Pons (tissue), 1 donor: ENCODE data around the gene SETD4.
"Not testable (repeated sequence)": the region's sequence is repeated elsewhere in the genome, so short reads cannot be mapped to it uniquely, and the experiment has no call there.

Experiments
- DNase-seq: peaks from one replicate; pipeline ENCODE4 v3.0.0-alpha.2; 2016; ENCODE audit warnings: low spot score

SETD4 gene

GRCh38 chr21:36060159-36060921 lies at the start of gene SETD4:
TSS of gene SETD4 (minus strand) at chr21:36060526. CDS start at chr21:36058888, 1,638 bp downstream.
- DNase-seq, result peak; percentile 90

- no peak for DNase-seq
Observed at GRCh38 chr21:36109868-36110267, 49.5 kb upstream of the SETD4 start.

- DNase-seq, result peak; percentile 58
Observed at GRCh38 chr21:36105327-36105842, 45.1 kb upstream of the SETD4 start.

- peak; percentile 79 for DNase-seq
Observed at GRCh38 chr21:36104317-36105300, 44.3 kb upstream of the SETD4 start.

GRCh38 chr21:36103434-36103833 lies 43.1 kb upstream of the SETD4 start:
- no peak for DNase-seq

- DNase-seq, result no peak
Observed at GRCh38 chr21:36100971-36101641, 40.8 kb upstream of the SETD4 start.

GRCh38 chr21:36099695-36100211 lies 39.4 kb upstream of the SETD4 start:
- DNase-seq, result not testable (repeated sequence)

- DNase-seq, result no peak
Observed at GRCh38 chr21:36099000-36099399, 38.7 kb upstream of the SETD4 start.

- no peak for DNase-seq
Observed at GRCh38 chr21:36098182-36098532, 37.8 kb upstream of the SETD4 start.

- DNase-seq, result no peak
Observed at GRCh38 chr21:36097427-36098181, 37.3 kb upstream of the SETD4 start.

GRCh38 chr21:36096398-36097290 lies 36.3 kb upstream of the SETD4 start:
- no peak for DNase-seq

- no peak for DNase-seq
Observed at GRCh38 chr21:36093512-36093911, 33.2 kb upstream of the SETD4 start.

GRCh38 chr21:36092681-36093080 lies 32.4 kb upstream of the SETD4 start:
- DNase-seq, result no peak

- DNase-seq, result no peak
Observed at GRCh38 chr21:36089946-36090345, 29.6 kb upstream of the SETD4 start.

GRCh38 chr21:36087362-36088138 lies 27.2 kb upstream of the SETD4 start:
- peak; percentile 99 for DNase-seq

- no peak for DNase-seq
Observed at GRCh38 chr21:36082237-36082664, 21.9 kb upstream of the SETD4 start.

- DNase-seq, result peak; percentile 59
Observed at GRCh38 chr21:36080386-36080785, 20.1 kb upstream of the SETD4 start.

GRCh38 chr21:36079671-36080070 lies 19.3 kb upstream of the SETD4 start:
- DNase-seq, result no peak

GRCh38 chr21:36079010-36079649 lies 18.8 kb upstream of the SETD4 start:
- no peak for DNase-seq
